GM18951 (cell line): Measurements from ENCODE around the gene SNX18.

Source experiments
- POLR2A ChIP-seq: IDR thresholded peaks from 4 replicates; pipeline ENCODE4 v1.6.1; 2011; ENCODE audit warnings: mild to moderate bottlenecking; ENCODE audit not compliant: insufficient read length, insufficient read depth; ENCODE audit errors: extremely low read depth
- in situ Hi-C: fragments of 300-500 bp; cut with MboI; formaldehyde crosslinking; loops from one replicate; pipeline ENCODE4 v1.12.0; 2022; ENCODE audit warnings: low sequenced_read_pairs, mixed read lengths, inconsistent platforms; ENCODE audit not compliant: unreplicated experiment

The SNX18 gene

GRCh38 chr5:54590824-54591223 lies 73.3 kb downstream of the SNX18 start:
- in situ Hi-C loops, result no loop called here
- no peak for TF ChIP-seq POLR2A

- in situ Hi-C loops, result no loop called here
- TF ChIP-seq POLR2A, result no peak
These were observed 76.2 kb downstream of the SNX18 start for GRCh38 chr5:54593779-54594178.

- TF ChIP-seq POLR2A, result no peak
- in situ Hi-C loops, result no loop called here
These were observed 76.6 kb downstream of the SNX18 start for GRCh38 chr5:54594181-54594580.

- TF ChIP-seq POLR2A, result no peak
- in situ Hi-C loops, result no loop called here
These were observed 78.2 kb downstream of the SNX18 start for GRCh38 chr5:54595721-54596120.
